HEK293T (cell line): Measurements from ENCODE around the gene GPRIN3.

Source experiments
- BHLHE40 ChIP-seq: fragments of 450-650 bp; IDR thresholded peaks from 2 replicates; pipeline ENCODE4 v1.6.1; 2016; ENCODE audit warnings: mild to moderate bottlenecking, moderate library complexity, borderline replicate concordance
- CTBP1 ChIP-seq: fragments of 450-650 bp; IDR thresholded peaks from 2 replicates; pipeline ENCODE4 v1.6.1; 2016; ENCODE audit warnings: borderline replicate concordance
- ELF4 ChIP-seq: fragments of 450-650 bp; IDR thresholded peaks from 2 replicates; pipeline ENCODE4 v1.6.1; 2017; ENCODE audit warnings: antibody characterized with exemption
- FOXA1 ChIP-seq: fragments of 450-650 bp; IDR thresholded peaks from 2 replicates; pipeline ENCODE4 v1.6.1; 2016; ENCODE audit warnings: mild to moderate bottlenecking
- FOXK2 ChIP-seq: fragments of 450-650 bp; IDR thresholded peaks from 2 replicates; pipeline ENCODE4 v1.6.1; 2016; ENCODE audit warnings: mild to moderate bottlenecking
- FOXM1 ChIP-seq: fragments of 450-650 bp; IDR thresholded peaks from 2 replicates; pipeline ENCODE4 v1.6.1; 2017; ENCODE audit warnings: mild to moderate bottlenecking, borderline replicate concordance
- HDGF ChIP-seq: fragments of 450-650 bp; IDR thresholded peaks from 2 replicates; pipeline ENCODE4 v1.6.1; 2017; ENCODE audit warnings: antibody characterized with exemption, borderline replicate concordance
- L3MBTL2 ChIP-seq: fragments of 450-650 bp; conservative IDR thresholded peaks from 2 replicates; pipeline ENCODE4 v1.6.1; 2016; ENCODE audit warnings: mild to moderate bottlenecking
- LEF1 ChIP-seq: fragments of 450-650 bp; IDR thresholded peaks from 2 replicates; pipeline ENCODE4 v1.6.1; 2017; ENCODE audit warnings: mild to moderate bottlenecking, borderline replicate concordance
- PKNOX1 ChIP-seq: fragments of 450-650 bp; IDR thresholded peaks from 2 replicates; pipeline ENCODE4 v1.6.1; 2016
- SP1 ChIP-seq: fragments of 450-650 bp; IDR thresholded peaks from 2 replicates; pipeline ENCODE4 v1.6.1; 2017
- SUZ12 ChIP-seq: fragments of 450-650 bp; IDR thresholded peaks from 2 replicates; pipeline ENCODE4 v1.6.1; 2016; ENCODE audit warnings: mild to moderate bottlenecking
- TARDBP ChIP-seq: fragments of 450-650 bp; IDR thresholded peaks from 2 replicates; pipeline ENCODE4 v1.6.1; 2016
- ZNF384 ChIP-seq: fragments of 450-650 bp; IDR thresholded peaks from 2 replicates; pipeline ENCODE4 v1.6.1; 2016

- TF ChIP-seq SP1 (no peak), TARDBP (no peak), ELF4 (no peak), HDGF (no peak), BHLHE40 (no peak), FOXA1 (no peak), FOXK2 (no peak), LEF1 (no peak), FOXM1 (no peak), ZNF384 (no peak), L3MBTL2 (no peak), PKNOX1 (peak; percentile 48), SUZ12 (no peak), CTBP1 (no peak)
Measured at GRCh38 chr4:89347363-89348025, 39.9 kb upstream of the GPRIN3 start.
